SK-N-SH treated with all-trans-retinoic acid at 6 μM for 48 hours (cell line): ENCODE measurements around the gene LUC7L.

Source experiments
- ATAC-seq: fragments of 200-7000 bp; cut with Tn5 transposase; 3 replicates; pipeline ENCODE4 v1.9.1; 2020; ENCODE audit warnings: mild to moderate bottlenecking, moderate library complexity
- ARNTL ChIP-seq: fragments of 450-650 bp; formaldehyde crosslinking; IDR thresholded peaks from 2 replicates; pipeline ENCODE4 v1.5.0; 2020; ENCODE audit warnings: low read depth, mild to moderate bottlenecking, moderate library complexity, borderline replicate concordance
- BACH2 ChIP-seq: fragments of 250-450 bp; sonication (Bioruptor Pico); IDR thresholded peaks from 2 replicates; pipeline ENCODE4 v1.9.0; 2021; ENCODE audit warnings: mild to moderate bottlenecking, borderline replicate concordance
- CREB5 ChIP-seq: fragments of 250-450 bp; sonication (Bioruptor Pico); IDR thresholded peaks from 2 replicates; pipeline ENCODE4 v1.5.1; 2020; ENCODE audit warnings: low read depth, mild to moderate bottlenecking, moderate library complexity
- CSDC2 ChIP-seq: fragments of 250-450 bp; sonication (Bioruptor Pico); IDR thresholded peaks from 2 replicates; pipeline ENCODE4 v1.5.0; 2020; ENCODE audit warnings: mild to moderate bottlenecking, moderate library complexity
- CSRNP3 ChIP-seq: fragments of 250-450 bp; sonication (Bioruptor Pico); IDR thresholded peaks from 2 replicates; pipeline ENCODE4 v1.5.1; 2021; ENCODE audit warnings: mild to moderate bottlenecking, moderate library complexity
- ESRRG ChIP-seq: fragments of 250-450 bp; sonication (Bioruptor Pico); IDR thresholded peaks from 2 replicates; pipeline ENCODE4 v1.6.1; 2021; ENCODE audit warnings: mild to moderate bottlenecking
- GLIS3 ChIP-seq: fragments of 250-450 bp; sonication (Bioruptor Pico); IDR thresholded peaks from 2 replicates; pipeline ENCODE4 v1.5.0; 2020; ENCODE audit warnings: mild to moderate bottlenecking, moderate library complexity
- ISL1 ChIP-seq: fragments of 250-450 bp; sonication (Bioruptor Pico); IDR thresholded peaks from 2 replicates; pipeline ENCODE4 v2.1.2; 2022; ENCODE audit warnings: mild to moderate bottlenecking, moderate library complexity
- OSR1 ChIP-seq: fragments of 250-450 bp; sonication (Bioruptor Pico); IDR thresholded peaks from 2 replicates; pipeline ENCODE4 v1.8.0; 2022; ENCODE audit warnings: moderate library complexity, mild to moderate bottlenecking, inconsistent platforms
- POU6F1 ChIP-seq: fragments of 250-450 bp; sonication (Bioruptor Pico); IDR thresholded peaks from 2 replicates; pipeline ENCODE4 v1.8.0; 2021; ENCODE audit warnings: low read depth, mild to moderate bottlenecking, moderate library complexity, borderline replicate concordance
- PPARA ChIP-seq: fragments of 250-450 bp; sonication (Bioruptor Pico); IDR thresholded peaks from 2 replicates; pipeline ENCODE4 v1.5.0; 2020; ENCODE audit warnings: mild to moderate bottlenecking, borderline replicate concordance
- RARB ChIP-seq: fragments of 250-450 bp; sonication (Bioruptor Pico); IDR thresholded peaks from 2 replicates; pipeline ENCODE4 v1.8.0; 2021; ENCODE audit warnings: mild to moderate bottlenecking, moderate library complexity
- SNAI2 ChIP-seq: fragments of 250-450 bp; sonication (Bioruptor Pico); IDR thresholded peaks from 2 replicates; pipeline ENCODE4 v1.5.0; 2020; ENCODE audit warnings: mild to moderate bottlenecking, moderate library complexity
- TCF4 ChIP-seq: fragments of 250-450 bp; sonication (Bioruptor Pico); IDR thresholded peaks from 2 replicates; pipeline ENCODE4 v1.8.0; 2021; ENCODE audit warnings: mild to moderate bottlenecking, moderate library complexity, borderline replicate concordance
- TOX ChIP-seq: fragments of 250-450 bp; sonication (Bioruptor Pico); IDR thresholded peaks from 2 replicates; pipeline ENCODE4 v1.8.0; 2021; ENCODE audit warnings: mild to moderate bottlenecking, moderate library complexity, borderline replicate concordance
- TSHZ2 ChIP-seq: fragments of 250-450 bp; sonication (Bioruptor Pico); IDR thresholded peaks from 2 replicates; pipeline ENCODE4 v1.5.0; 2020; ENCODE audit warnings: mild to moderate bottlenecking, moderate library complexity
- ZC3H10 ChIP-seq: fragments of 250-450 bp; sonication (Bioruptor Pico); IDR thresholded peaks from 2 replicates; pipeline ENCODE4 v1.5.1; 2021; ENCODE audit warnings: mild to moderate bottlenecking, moderate library complexity
- ZFP3 ChIP-seq: fragments of 250-450 bp; sonication (Bioruptor Pico); IDR thresholded peaks from 2 replicates; pipeline ENCODE4 v1.5.0; 2020; ENCODE audit warnings: mild to moderate bottlenecking, moderate library complexity
- ZFP30 ChIP-seq: fragments of 450-650 bp; formaldehyde crosslinking; IDR thresholded peaks from 2 replicates; pipeline ENCODE4 v1.5.0; 2022; ENCODE audit warnings: mild to moderate bottlenecking, moderate library complexity
- ZNF565 ChIP-seq: fragments of 450-650 bp; formaldehyde crosslinking; conservative IDR thresholded peaks from 2 replicates; pipeline ENCODE4 v1.5.0; 2020; ENCODE audit warnings: low read depth, mild to moderate bottlenecking, moderate library complexity
- ZNF70 ChIP-seq: fragments of 450-650 bp; formaldehyde crosslinking; IDR thresholded peaks from 2 replicates; pipeline ENCODE4 v1.5.0; 2020; ENCODE audit warnings: mild to moderate bottlenecking, moderate library complexity
- ZNF8 ChIP-seq: fragments of 450-650 bp; formaldehyde crosslinking; IDR thresholded peaks from 2 replicates; pipeline ENCODE4 v1.5.0; 2020; ENCODE audit warnings: mild to moderate bottlenecking, moderate library complexity

LUC7L gene

GRCh38 chr16:252366-253337 lies 23.4 kb upstream of the LUC7L start:
- ATAC-seq: no peak
- TF ChIP-seq CSDC2 (no peak), ZC3H10 (CRISPR knock-in tag) (no peak), ZFP3 (CRISPR knock-in tag) (no peak), ISL1 (CRISPR knock-in tag) (no peak), GLIS3 (CRISPR knock-in tag) (no peak), POU6F1 (no peak), TCF4 (CRISPR knock-in tag) (no peak), TOX (CRISPR knock-in tag) (no peak), ZNF8 (no peak), RARB (CRISPR knock-in tag) (no peak), TSHZ2 (CRISPR knock-in tag) (no peak), BACH2 (CRISPR knock-in tag) (no peak), ZNF70 (CRISPR knock-in tag) (no peak), ARNTL (CRISPR knock-in tag) (no peak), CSRNP3 (no peak), PPARA (CRISPR knock-in tag) (no peak), ESRRG (no peak), OSR1 (CRISPR knock-in tag) (no peak)

GRCh38 chr16:249431-249830 lies 20.2 kb upstream of the LUC7L start:
- no peak for ATAC-seq
- TF ChIP-seq RARB (CRISPR knock-in tag) (no peak), ZC3H10 (CRISPR knock-in tag) (no peak), ZNF565 (CRISPR knock-in tag) (no peak), GLIS3 (CRISPR knock-in tag) (no peak), CREB5 (CRISPR knock-in tag) (no peak), ESRRG (no peak), POU6F1 (no peak), TOX (CRISPR knock-in tag) (no peak), ZFP30 (CRISPR knock-in tag) (no peak), SNAI2 (no peak), ZFP3 (CRISPR knock-in tag) (no peak), CSDC2 (no peak), TCF4 (CRISPR knock-in tag) (no peak), CSRNP3 (no peak), OSR1 (CRISPR knock-in tag) (no peak), BACH2 (CRISPR knock-in tag) (no peak)
